ENCODE results near the gene IGSF5. TPM values are rescaled to one million over a fixed set of nuclear protein-coding genes. Genes with fewer than 3 reads are reported as not detected.

Gene IGSF5
- total RNA-seq, 1 experiment from 2014 or later, result not detected

- intact Hi-C loops (cut with micrococcal nuclease; ENCODE audit: unreplicated experiment), result no loop called here
- CTCF ChIA-PET, result no interaction called here
- DNase-seq (ENCODE audit: low spot score), result no peak
- POLR2A ChIA-PET (ENCODE audit: low non-redundant PET), result no interaction called here
- Histone ChIP-seq H3K9me3 (ENCODE audit: low read depth, low read length, poor library complexity, severe bottlenecking) (no peaks in the 10 kb centered on the region), H3K36me3 (ENCODE audit: insufficient read depth, low read length, poor library complexity, severe bottlenecking) (no peaks in the 10 kb centered on the region), H3K4me3 (ENCODE audit: low read depth, low read length, poor library complexity, severe bottlenecking) (no peak overlapping the region), H3K27ac (ENCODE audit: low read depth, low read length, poor library complexity, severe bottlenecking) (no peak overlapping the region), H3K27me3 (replicated peaks; ENCODE audit: insufficient read depth, low read depth, low read length, poor library complexity) (no peaks in the 10 kb centered on the region), H3K4me1 (ENCODE audit: insufficient read depth, low read length, poor library complexity, severe bottlenecking) (no peaks in the 10 kb centered on the region)
- TF ChIP-seq CTCF (conservative IDR thresholded peaks at IDR 0.05; ENCODE audit: low read depth, low read length), result no peak
- TF ChIP-seq EZH2 (IDR thresholded peaks at IDR 0.05; ENCODE audit: borderline replicate concordance, low read depth, low read length, poor library complexity, severe bottlenecking), result no peak
- no TSS peak for BruUV-seq (replicated peaks)
These were observed 29.2 kb downstream of the IGSF5 start for GRCh38 chr21:39774227-39774626.

- intact Hi-C loops (cut with micrococcal nuclease; ENCODE audit: unreplicated experiment), result no loop called here
- Histone ChIP-seq H3K27ac (ENCODE audit: low read depth, low read length, poor library complexity, severe bottlenecking) (no peak overlapping the region), H3K9me3 (ENCODE audit: low read depth, low read length, poor library complexity, severe bottlenecking) (no peaks in the 10 kb centered on the region), H3K36me3 (ENCODE audit: insufficient read depth, low read length, poor library complexity, severe bottlenecking) (no peaks in the 10 kb centered on the region), H3K4me1 (ENCODE audit: insufficient read depth, low read length, poor library complexity, severe bottlenecking) (no peaks in the 10 kb centered on the region), H3K27me3 (replicated peaks; ENCODE audit: insufficient read depth, low read depth, low read length, poor library complexity) (no peaks in the 10 kb centered on the region), H3K4me3 (ENCODE audit: low read depth, low read length, poor library complexity, severe bottlenecking) (no peak overlapping the region)
- ChIA-PET CTCF (no interaction called here), POLR2A (ENCODE audit: low non-redundant PET) (no interaction called here)
- TF ChIP-seq EZH2 (IDR thresholded peaks at IDR 0.05; ENCODE audit: borderline replicate concordance, low read depth, low read length, poor library complexity, severe bottlenecking) (no peak), CTCF (conservative IDR thresholded peaks at IDR 0.05; ENCODE audit: low read depth, low read length) (no peak)
- DNase-seq (ENCODE audit: low spot score), result no peak
- BruUV-seq (replicated peaks), result no TSS peak
These were observed 30.8 kb downstream of the IGSF5 start for GRCh38 chr21:39775816-39776215.

GRCh38 chr21:39776589-39776988 lies 31.6 kb downstream of the IGSF5 start:
- ChIA-PET CTCF (no interaction called here), POLR2A (ENCODE audit: low non-redundant PET) (no interaction called here)
- no TSS peak for BruUV-seq (replicated peaks)
- no peak overlapping the region for H3K27ac ChIP-seq (ENCODE audit: low read depth, low read length, poor library complexity, severe bottlenecking)
- H3K4me3 ChIP-seq (ENCODE audit: low read depth, low read length, poor library complexity, severe bottlenecking), result no peak overlapping the region
- H3K36me3 ChIP-seq (ENCODE audit: insufficient read depth, low read length, poor library complexity, severe bottlenecking), result no peaks in the 10 kb centered on the region
- H3K4me1 ChIP-seq (ENCODE audit: insufficient read depth, low read length, poor library complexity, severe bottlenecking), result no peaks in the 10 kb centered on the region
- H3K9me3 ChIP-seq (ENCODE audit: low read depth, low read length, poor library complexity, severe bottlenecking), result no peaks in the 10 kb centered on the region
- no peak for DNase-seq (ENCODE audit: low spot score)
- intact Hi-C loops (cut with micrococcal nuclease; ENCODE audit: unreplicated experiment), result no loop called here
- no peaks in the 10 kb centered on the region for H3K27me3 ChIP-seq (replicated peaks; ENCODE audit: insufficient read depth, low read depth, low read length, poor library complexity)
- TF ChIP-seq CTCF (conservative IDR thresholded peaks at IDR 0.05; ENCODE audit: low read depth, low read length), result no peak
- TF ChIP-seq EZH2 (IDR thresholded peaks at IDR 0.05; ENCODE audit: borderline replicate concordance, low read depth, low read length, poor library complexity, severe bottlenecking), result no peak
